Suppressor macrophage treated with lipopolysaccharide for 1 hour (primary cell): ENCODE data around the gene TFAP2A.

Experiments
- DNase-seq, 3 donors: peaks; one replicate each; pipeline ENCODE4 v3.0.0-alpha.2; 2020 to 2022

TFAP2A gene

DNA sequence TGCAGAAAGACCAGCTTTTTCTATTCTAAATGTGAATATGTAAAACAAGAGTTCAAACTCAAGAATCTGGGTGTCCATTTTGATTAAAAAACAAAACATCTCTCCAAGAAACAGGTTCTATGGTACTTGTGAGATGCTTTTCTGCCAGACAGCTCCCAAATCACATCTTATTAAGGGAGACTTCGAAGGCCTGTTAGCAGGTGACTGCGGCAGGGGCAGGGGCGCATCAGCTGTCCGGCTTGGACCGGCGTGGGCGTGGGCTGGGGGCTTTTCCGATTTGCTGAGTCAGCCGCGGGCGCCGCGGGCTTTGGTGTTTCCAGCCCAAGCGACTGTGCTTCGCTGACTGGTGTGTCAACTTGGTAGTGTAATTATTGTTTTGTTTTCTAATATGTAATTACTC, 32.6 kb downstream of the TFAP2A start:
- no peak for DNase-seq

GRCh38 chr6:10381830-10382208, 33.1 kb downstream of the TFAP2A start:
- no peak for DNase-seq

DNA sequence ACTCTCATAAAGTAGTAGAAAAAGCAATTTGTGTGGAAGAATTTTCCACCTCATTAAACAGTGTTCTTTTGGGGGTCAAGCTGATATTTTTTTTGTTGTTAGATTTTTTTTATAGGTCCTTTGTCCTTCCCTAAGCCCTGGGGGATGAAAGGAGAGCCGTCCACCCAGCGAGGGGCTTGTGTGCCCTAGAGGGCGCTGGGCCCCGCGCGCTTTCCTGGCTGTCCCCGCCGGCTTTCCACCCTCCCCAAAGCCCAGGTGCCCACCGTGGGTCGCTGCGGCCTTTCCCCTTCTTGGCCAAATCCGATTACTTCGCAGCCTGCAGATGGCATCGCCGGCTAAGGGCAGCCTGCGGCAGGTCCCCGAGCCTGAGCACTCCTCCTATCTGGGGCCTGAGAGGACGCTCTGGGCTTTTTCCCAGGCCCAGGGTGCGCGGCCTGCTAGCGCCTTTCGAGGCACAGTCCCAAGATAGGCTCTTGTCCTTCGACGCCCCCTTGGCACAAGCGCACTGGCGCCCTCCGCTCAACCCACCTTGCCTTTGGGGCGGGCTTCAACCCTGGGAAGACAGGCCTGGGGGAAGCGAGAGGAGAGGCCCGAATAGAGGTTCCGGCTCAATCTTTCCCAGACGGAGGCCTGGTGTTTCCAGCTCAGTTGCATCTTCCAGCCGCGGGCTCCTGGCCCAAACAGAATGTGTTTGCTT, 33.6 kb downstream of the TFAP2A start:
- DNase-seq = no peak

- DNase-seq = no peak
These were observed 39.4 kb downstream of the TFAP2A start for GRCh38 chr6:10375391-10375969.

GRCh38 chr6:10373642-10374359, 41.1 kb downstream of the TFAP2A start:
- DNase-seq = no peak

DNA sequence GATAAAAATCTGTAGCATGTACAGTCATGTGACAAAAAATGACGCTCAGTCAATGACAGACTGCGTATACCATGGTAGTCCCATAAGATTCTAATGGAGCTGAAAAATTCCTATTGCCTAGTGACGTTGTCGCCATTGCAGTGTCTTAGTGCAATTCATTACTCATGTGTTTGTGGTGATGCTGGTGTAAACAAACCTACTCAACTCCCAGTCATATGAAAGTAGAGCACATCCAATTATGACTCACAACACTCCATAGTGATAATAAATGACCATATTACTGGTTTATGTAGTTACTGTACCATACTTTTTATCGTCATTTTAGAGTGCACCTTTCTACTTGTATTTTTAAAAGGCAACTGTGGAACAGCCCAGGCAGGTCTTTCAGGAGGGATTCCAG, 45.0 kb downstream of the TFAP2A start:
- no peak for DNase-seq

DNA sequence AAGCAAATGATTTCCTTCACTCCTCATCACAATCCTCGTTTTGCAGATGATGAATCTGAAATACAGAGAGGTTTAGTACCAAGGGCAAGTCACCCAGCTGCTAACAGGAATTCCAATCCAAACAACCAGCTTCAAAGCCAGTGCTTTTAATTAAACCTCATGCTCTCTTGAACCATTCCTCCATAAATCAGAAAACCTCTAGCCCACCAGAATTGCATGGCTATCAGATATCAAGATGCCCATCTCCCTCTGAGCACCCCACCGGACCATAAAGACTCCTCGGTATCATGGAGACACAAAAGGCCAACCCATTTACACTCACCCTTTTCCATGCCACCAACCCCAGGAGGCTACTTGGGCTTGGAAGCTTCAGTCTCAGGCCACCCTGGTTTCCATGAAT, 46.0 kb downstream of the TFAP2A start:
- no peak for DNase-seq

- DNase-seq = no peak
These were observed 51.0 kb downstream of the TFAP2A start for GRCh38 chr6:10363911-10364310.

DNA sequence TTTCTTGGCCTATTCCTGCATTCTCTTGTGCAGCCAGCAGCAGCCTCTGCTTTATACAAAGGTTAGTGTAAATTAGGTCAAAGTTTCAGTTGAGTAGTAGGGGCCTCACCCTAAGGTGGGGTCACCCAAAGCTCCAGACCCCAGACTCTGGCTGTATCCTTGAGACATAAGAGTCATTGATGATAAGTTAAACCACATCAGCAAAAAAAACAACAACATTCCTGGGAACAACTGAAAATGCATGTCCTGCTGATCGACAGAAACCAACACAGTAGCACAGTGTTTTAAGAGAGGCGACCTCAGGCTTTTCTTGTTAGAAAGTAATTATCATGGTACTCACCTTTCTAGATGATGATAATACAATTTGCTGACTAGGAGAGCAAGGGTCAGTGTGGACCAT, 52.6 kb downstream of the TFAP2A start:
- DNase-seq = no peak

DNA sequence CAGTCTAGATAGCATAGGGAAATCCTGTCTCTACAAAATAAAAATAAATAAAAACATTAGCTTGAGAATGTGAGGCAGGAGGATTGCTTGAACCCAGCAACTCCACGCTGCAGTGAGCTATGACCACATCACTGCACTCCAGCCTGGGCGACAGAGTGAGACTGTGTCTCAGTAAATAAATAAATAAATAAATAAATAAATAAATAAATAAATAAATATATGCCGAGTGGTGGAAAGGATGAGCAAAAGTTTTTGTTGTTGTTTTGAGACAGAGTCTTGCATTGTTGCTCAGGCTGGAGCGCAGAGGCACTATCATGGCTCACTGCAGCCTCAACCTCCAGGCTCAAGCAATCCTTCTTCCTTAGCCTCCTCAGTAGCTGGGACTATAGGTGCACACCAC, 53.4 kb downstream of the TFAP2A start:
- DNase-seq = no peak

DNA sequence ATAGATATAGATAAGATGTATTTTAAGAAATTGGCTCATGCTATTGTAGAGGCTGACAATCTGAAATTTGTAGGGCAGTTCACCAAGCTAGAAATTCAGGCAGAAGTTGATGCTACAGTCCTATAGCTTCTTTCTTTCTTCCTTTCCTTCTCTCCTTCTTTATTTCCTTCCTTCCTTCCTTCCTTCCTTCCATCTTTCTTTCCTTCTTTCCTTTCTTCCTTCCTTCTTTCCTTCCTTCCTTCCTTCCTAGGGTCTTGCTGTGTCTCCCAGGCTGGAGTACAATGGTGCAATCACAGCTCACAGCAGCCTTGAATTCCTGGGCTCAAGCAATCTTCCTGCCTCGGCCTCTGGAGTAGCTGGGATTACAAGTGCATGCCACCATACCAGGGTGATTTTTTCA, 55.3 kb downstream of the TFAP2A start:
- no peak for DNase-seq

- DNase-seq = no peak
These were observed 59.7 kb downstream of the TFAP2A start for GRCh38 chr6:10355115-10355702.

GRCh38 chr6:10351791-10352190, 63.1 kb downstream of the TFAP2A start:
- no peak for DNase-seq

DNA sequence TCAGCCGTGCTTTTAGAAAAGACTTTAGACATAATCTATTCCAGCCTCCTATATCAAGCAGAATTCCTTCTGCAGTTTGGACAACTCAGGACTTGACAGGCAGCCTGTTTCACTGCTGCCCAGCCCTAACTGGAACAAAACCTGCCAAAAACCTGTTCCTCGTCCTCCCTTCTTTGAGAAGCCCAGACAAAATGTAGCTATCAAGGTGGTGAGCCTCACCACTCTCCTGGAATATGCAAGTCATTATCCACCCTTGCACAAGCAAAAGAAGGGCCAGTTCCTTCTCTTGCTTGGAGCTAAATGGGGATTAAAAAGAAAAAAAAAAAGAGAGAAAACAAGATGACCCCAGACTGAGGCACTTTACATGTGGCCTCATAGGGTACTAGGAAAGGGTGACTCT, 64.2 kb downstream of the TFAP2A start:
- DNase-seq = no peak

DNA sequence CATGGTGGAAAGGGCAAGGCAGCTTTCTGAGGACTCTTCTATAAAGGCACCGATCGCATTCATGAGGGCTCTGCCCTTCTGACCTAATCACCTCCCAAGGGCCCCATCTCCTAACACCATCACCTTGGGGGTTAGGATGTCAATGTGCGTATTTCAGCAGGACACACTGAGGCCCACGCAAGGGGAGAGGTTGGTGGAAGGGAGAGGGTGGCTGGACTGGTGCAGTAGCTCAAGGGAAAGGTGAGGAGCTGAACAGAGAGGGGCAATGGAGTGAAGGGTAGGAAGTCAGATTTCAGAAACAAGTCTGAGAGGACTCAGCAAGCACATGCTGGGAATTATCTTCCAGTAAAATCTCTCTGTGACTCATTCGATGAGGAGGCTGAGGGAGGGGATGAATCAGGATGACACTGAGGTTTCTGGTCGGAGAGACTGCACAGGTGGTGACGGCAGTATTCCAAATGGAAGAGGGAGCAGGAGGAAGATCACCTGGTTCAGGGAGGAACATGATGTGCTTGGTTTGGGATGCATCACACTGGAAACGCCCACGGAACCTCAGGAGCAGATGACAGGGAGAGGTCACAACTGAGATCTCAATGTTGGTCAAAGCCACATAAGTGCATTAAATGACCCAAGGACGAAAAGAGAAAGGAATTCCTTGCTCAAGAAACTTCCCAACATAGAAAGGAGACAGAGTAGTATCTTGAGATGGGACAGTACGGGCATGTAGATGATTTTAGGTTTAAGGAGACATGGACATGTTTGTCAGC, 67.1 kb downstream of the TFAP2A start:
- no peak for DNase-seq
